Epithelial cell of esophagus (primary cell): ENCODE results near the gene GALNT13.
A peak's percentile ranks its signal among the peaks of the same experiment; 100 is the strongest.

Experiments used
- DNase-seq: peaks from one replicate; pipeline ENCODE4 v3.0.0; 2010; ENCODE audit warnings: low read depth
- H3K4me3 ChIP-seq: 2 replicates; pipeline ENCODE4 v1.5.1; 2011; ENCODE audit warnings: mild to moderate bottlenecking, low read length, control low read depth
- TF ChIP-seq, protein P1 (sequence below): IDR thresholded peaks from 2 replicates; pipeline ENCODE4 v1.5.1; 2011; ENCODE audit warnings: low read depth, mild to moderate bottlenecking, low read length, control low read depth, inconsistent platforms; ENCODE audit not compliant: insufficient read depth; ENCODE audit errors: missing control alignments

Gene GALNT13

DNA sequence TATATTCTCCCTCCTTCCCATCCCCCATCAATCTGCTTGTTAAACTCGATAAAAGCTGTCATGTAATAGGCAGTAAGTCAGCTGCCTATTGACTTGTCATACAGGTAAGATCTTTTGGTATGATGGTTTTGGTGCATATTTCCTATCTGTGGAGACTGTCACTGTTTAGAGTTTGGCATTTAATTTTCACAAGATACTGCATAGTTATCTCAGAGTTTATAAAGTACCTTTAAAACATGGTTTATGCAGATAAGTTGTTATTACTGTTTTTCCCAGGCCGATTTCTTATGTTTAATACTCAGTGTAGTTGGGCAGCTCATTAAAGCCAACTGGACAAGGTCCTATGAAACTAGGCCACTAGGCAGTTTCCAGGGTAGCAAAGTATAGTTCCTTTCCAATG, 222.1 kb downstream of the GALNT13 start:
- H3K4me3 ChIP-seq = no peak overlapping the region
- TF ChIP-seq, protein P1, sequence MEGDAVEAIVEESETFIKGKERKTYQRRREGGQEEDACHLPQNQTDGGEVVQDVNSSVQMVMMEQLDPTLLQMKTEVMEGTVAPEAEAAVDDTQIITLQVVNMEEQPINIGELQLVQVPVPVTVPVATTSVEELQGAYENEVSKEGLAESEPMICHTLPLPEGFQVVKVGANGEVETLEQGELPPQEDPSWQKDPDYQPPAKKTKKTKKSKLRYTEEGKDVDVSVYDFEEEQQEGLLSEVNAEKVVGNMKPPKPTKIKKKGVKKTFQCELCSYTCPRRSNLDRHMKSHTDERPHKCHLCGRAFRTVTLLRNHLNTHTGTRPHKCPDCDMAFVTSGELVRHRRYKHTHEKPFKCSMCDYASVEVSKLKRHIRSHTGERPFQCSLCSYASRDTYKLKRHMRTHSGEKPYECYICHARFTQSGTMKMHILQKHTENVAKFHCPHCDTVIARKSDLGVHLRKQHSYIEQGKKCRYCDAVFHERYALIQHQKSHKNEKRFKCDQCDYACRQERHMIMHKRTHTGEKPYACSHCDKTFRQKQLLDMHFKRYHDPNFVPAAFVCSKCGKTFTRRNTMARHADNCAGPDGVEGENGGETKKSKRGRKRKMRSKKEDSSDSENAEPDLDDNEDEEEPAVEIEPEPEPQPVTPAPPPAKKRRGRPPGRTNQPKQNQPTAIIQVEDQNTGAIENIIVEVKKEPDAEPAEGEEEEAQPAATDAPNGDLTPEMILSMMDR = no peak
- DNase-seq = no peak

DNA sequence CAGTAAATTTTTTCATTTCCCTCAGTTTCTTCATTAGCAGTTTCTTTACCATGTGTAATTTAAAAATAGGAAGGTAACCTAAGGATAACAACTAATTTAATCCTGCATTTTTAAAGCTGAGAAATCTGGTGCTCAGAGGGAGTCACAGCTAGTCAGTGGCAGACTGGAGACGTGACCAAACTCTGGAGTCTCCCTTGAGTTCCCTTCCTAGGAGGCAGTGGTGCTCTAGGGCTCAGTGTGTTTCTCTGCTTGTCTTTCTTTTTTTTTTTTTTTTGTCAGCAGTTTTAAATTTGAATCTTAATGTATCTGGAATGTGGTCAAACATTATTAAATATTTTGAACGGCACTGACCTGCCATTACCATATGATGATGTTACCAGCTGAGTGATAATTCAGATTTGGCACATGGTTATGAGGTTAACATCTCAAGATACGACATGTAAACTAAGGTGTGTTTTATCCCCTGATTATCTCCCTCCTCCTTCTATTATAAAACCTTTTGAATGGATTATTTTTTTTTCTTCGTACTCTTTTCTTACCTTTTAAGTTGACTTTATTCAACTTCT, 226.2 kb downstream of the GALNT13 start:
- H3K4me3 ChIP-seq = no peak overlapping the region
- peak; percentile 86 for DNase-seq
- TF ChIP-seq, protein P1 = no peak

DNA sequence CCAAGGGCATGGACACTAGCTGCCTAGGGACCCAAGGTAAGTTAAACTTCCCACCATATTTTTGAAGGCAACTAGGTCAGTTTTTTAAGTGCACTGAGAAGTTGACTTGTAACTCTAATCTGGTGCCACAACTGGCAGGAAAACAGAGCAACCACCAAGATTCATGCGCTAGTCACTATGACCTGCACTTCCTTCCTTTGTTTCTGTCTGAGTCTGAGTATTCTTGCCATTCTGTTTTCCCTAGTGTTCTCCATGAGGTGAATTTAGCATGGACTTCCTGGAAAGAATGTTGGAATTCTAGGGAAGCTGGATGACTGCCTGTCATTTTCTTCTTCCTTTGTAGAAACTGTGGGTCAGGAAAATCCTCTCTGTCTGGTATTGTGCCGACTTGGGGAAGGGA, 249.0 kb downstream of the GALNT13 start:
- no peak overlapping the region for H3K4me3 ChIP-seq
- DNase-seq = no peak
- TF ChIP-seq, protein P1 = no peak

DNA sequence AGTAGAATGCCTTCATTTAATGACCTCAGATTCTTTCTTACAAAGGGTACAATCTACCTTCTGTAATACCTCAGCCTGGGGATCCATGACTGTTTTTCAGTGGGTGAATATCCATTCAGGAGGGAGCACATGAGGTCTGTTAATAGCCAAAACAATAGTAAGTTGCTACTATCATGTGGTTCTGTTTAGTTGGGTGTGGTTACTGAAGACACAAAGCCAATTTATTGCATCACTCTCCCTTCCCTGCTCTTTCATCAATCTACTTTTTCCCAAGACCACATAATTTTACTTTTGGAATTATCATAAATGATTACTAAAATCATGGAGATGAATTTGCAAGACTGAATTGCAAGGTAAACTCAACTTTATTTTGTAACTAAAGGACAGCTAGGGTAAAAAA, 254.2 kb downstream of the GALNT13 start:
- peak; percentile 41 for DNase-seq
- no peak overlapping the region for H3K4me3 ChIP-seq
- TF ChIP-seq, protein P1 = no peak

DNA sequence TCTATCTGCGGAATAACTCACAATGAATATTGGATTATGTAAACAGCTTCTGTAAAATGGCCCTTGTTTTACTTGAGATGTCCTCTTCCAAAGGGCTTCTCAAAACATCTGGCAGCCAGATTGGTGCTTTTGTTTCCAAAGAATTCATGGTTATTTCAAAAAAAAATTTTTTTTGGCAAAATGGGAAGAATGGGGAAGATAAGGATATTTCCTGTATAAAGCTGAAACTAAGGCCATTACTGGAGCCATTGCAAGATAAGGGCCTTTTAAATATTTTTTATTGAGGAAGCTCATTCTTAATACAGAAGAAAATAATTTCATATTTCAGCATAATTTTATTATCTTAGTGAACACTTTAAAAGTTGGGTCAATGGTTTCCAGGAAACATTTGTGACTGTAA, 259.1 kb downstream of the GALNT13 start:
- TF ChIP-seq, protein P1 = no peak
- no peak for DNase-seq
- no peak overlapping the region for H3K4me3 ChIP-seq

DNA sequence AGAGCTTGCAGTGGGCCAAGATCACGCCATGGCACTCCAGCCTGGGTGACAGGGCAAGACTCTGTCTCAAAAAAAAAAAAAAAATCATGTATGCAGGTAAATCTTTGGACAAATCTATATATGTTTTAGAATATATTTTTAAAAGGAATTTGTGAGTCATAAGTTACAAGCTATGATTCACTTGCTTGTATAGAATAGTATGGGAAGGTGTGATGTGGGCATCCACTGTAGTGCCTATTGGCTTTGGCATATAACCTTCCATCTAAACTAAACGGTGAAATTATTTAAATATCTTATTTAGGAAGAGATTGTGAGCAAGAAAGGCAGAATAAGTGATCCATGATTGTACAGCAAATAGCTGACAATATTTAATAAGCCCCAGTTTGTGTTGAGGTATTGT, 261.1 kb downstream of the GALNT13 start:
- no peak overlapping the region for H3K4me3 ChIP-seq
- TF ChIP-seq, protein P1 = no peak

DNA sequence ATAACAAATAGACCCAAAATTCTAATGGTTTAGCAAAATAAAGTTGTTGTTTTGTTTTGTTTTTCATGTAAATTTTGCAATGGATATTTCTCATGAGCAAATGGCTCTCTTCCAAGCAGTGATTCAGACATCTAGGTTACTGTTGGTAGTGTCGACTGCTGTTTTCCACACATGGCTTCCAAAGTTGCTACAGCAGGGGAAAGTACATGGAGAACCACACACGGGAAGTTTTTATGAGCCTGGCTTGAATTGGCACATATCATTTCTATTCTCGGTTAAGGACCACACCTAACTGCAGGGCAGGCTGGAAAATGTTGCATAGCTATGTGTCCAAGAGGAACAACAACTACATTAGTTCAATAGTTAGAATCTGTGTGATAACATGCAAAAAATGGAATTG, 262.1 kb downstream of the GALNT13 start:
- DNase-seq = peak; percentile 78
- TF ChIP-seq, protein P1 = no peak
- H3K4me3 ChIP-seq = no peak overlapping the region

More for the DNA sequence above, 261.1 kb downstream of the GALNT13 start:
- peak; percentile 52 for DNase-seq
